Measurements from ENCODE around the gene RCSD1.

The RCSD1 gene, protein sequence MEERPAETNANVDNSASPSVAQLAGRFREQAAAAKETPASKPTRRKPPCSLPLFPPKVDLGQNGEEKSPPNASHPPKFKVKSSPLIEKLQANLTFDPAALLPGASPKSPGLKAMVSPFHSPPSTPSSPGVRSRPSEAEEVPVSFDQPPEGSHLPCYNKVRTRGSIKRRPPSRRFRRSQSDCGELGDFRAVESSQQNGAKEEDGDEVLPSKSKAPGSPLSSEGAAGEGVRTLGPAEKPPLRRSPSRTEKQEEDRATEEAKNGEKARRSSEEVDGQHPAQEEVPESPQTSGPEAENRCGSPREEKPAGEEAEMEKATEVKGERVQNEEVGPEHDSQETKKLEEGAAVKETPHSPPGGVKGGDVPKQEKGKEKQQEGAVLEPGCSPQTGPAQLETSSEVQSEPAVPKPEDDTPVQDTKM

DNA sequence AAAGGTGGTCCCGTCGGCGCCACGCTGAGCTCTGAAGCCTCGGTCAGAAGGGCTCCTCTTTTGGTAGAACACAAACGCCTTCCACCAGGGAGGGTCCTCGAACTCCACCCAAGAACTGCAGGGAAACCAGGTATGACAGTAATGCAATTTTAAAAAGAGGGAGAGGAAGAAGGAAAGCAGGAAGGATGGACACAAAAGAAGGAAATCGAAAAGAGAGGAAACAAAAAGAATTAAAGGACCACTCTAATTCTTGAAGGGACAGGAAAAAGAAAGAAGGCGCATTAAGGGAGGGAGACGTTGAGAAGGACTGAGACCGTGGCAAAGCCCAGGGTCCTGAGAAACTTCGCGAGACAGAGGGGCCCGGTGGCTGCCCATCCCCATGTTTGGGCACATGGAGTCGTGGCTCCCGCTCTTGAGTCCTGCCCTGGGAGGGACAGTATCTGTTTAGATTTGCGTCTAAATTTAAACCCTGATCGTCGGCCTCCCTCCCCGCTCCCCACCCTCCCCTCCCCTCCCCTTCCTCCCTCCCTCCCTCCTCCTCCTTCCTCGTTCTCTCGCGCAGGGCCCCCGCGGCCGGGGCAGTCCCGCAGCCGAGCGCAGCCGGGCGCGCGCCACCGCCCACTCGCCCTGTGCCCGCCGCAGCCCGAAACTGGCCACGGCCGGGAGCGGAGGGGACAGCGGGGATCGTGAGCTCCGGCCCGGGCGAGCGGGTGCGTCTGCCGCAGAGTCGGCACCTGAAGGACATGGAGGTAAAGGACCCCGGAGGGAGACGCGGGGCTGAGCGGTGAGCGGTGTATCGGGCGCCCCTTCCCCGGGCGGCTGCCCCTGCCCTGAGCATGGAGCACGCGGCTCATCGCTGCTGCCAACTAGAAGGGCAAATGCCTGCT is at the start of gene RCSD1:
Gene RCSD1 (plus strand): TSS at position 552 of the 887 bp plus-strand sequence. CDS start 192 bp downstream, at position 744.
- H3K4me1 ChIP-seq (ENCODE audit: control insufficient read depth, insufficient read depth, low read length): peaks cover 18% of the 10 kb centered on the region
- peak within 1 kb of the TSS; percentile 18 for H3K4me3 ChIP-seq (ENCODE audit: low read length)
- H3K36me3 ChIP-seq (ENCODE audit: control insufficient read depth, insufficient read depth, low read length): no peaks in the 10 kb centered on the region
- peak within 1 kb of the TSS; percentile 71 for H3K9ac ChIP-seq (ENCODE audit: low read length)
- peaks cover 32% of the 10 kb centered on the region for H3K27me3 ChIP-seq (ENCODE audit: control insufficient read depth, insufficient read depth, low read length)
- no peaks in the 10 kb centered on the region for H3K9me3 ChIP-seq (ENCODE audit: control insufficient read depth, low read length)

DNA sequence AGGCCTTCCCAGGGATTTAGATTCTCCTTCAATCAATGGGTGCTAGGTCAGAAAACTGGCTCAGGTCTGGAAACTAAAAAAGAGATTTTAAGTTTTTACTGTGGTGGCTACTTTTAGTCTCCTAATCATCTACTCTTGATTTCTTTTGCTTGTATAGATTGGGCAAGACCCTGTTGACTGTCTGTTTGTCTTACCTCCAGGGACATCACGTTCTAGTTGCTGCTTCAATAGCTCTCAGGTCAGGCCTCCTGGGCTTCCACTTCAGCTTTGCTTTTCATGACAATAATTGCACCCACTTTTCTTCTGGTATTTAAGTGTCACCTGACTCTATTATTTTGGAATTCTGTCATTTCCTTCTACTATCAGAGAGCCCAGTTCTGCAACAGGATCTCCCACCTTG is 48.0 kb upstream of the RCSD1 start:
- Histone ChIP-seq H3K4me3 (ENCODE audit: low read length) (no peak overlapping the region), H3K9ac (ENCODE audit: low read length) (no peak overlapping the region), H3K4me1 (ENCODE audit: control insufficient read depth, insufficient read depth, low read length) (no peaks in the 10 kb centered on the region), H3K27me3 (ENCODE audit: control insufficient read depth, insufficient read depth, low read length) (no peaks in the 10 kb centered on the region), H3K9me3 (ENCODE audit: control insufficient read depth, low read length) (no peaks in the 10 kb centered on the region), H3K36me3 (ENCODE audit: control insufficient read depth, insufficient read depth, low read length) (no peaks in the 10 kb centered on the region)

GRCh38 chr1:167582722-167583121 is 47.3 kb upstream of the RCSD1 start:
- Histone ChIP-seq H3K27me3 (ENCODE audit: control insufficient read depth, insufficient read depth, low read length) (no peaks in the 10 kb centered on the region), H3K4me1 (ENCODE audit: control insufficient read depth, insufficient read depth, low read length) (no peaks in the 10 kb centered on the region), H3K4me3 (ENCODE audit: low read length) (no peak overlapping the region), H3K36me3 (ENCODE audit: control insufficient read depth, insufficient read depth, low read length) (no peaks in the 10 kb centered on the region), H3K9ac (ENCODE audit: low read length) (no peak overlapping the region), H3K9me3 (ENCODE audit: control insufficient read depth, low read length) (no peaks in the 10 kb centered on the region)

DNA sequence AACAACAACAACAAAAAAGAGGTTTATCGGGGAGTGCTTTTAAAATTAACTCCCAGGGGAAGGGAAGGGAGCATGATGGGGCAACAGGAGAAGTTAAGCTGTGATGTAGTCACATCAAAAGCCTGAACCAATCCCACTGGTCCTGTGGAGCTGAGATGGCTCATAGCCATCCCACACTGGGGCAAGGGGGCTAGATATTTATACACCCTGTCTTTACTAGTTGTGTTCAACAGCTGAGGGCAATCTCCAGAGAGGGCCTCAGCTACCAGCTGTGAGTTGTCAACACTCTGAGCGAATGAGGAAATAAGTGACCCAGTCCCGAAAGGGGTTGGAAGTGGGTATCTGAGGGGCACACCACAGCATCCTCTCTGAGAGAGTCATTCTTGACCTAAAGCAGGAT is 45.5 kb upstream of the RCSD1 start:
- Histone ChIP-seq H3K4me1 (ENCODE audit: control insufficient read depth, insufficient read depth, low read length) (no peaks in the 10 kb centered on the region), H3K36me3 (ENCODE audit: control insufficient read depth, insufficient read depth, low read length) (no peaks in the 10 kb centered on the region), H3K9ac (ENCODE audit: low read length) (no peak overlapping the region), H3K27me3 (ENCODE audit: control insufficient read depth, insufficient read depth, low read length) (no peaks in the 10 kb centered on the region), H3K4me3 (ENCODE audit: low read length) (no peak overlapping the region), H3K9me3 (ENCODE audit: control insufficient read depth, low read length) (no peaks in the 10 kb centered on the region)

DNA sequence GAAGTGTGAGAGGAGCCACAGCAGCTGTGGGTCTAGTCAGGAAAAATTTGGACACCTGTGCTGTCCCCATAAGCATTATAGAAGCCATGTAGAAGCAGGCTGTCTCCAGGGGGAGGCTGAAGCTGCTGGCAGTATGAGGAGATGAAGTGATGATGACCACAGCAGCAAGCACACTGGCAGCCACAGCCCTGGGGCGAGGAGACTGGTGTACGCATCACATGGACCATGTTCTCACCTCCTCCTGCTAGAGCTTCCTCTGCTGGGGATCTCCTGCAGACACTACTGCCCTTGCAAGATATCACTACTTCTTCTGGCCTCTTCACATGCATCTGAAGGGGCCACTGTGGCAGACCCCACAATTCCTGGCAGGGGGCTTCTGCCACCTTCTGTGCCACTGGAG is 42.7 kb upstream of the RCSD1 start:
- H3K4me1 ChIP-seq (ENCODE audit: control insufficient read depth, insufficient read depth, low read length): no peaks in the 10 kb centered on the region

DNA sequence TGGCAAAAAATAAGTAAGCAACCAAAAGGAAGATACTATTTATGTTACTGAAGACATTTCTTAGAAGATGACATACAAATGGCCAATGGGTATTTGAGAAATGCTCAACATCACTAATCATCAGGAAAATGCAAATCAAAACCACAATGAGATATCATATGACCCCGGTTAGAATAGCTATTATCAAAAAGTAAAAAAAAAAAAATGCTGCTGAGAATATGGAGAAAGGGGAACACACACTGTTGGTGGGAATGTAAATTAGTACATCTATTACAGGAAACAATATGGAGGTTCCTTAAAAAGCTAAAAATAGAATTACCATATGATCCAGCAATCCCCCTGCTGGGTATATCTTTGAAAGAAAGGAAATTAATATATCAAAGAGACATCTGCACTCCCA is 42.2 kb upstream of the RCSD1 start:
- Histone ChIP-seq H3K9me3 (ENCODE audit: control insufficient read depth, low read length) (no peaks in the 10 kb centered on the region), H3K9ac (ENCODE audit: low read length) (no peak overlapping the region), H3K4me1 (ENCODE audit: control insufficient read depth, insufficient read depth, low read length) (no peaks in the 10 kb centered on the region), H3K36me3 (ENCODE audit: control insufficient read depth, insufficient read depth, low read length) (no peaks in the 10 kb centered on the region), H3K4me3 (ENCODE audit: low read length) (no peak overlapping the region), H3K27me3 (ENCODE audit: control insufficient read depth, insufficient read depth, low read length) (no peaks in the 10 kb centered on the region)

More for the DNA sequence above, 42.7 kb upstream of the RCSD1 start:
- no peak overlapping the region for H3K4me3 ChIP-seq (ENCODE audit: low read length)
- no peak overlapping the region for H3K9ac ChIP-seq (ENCODE audit: low read length)
- no peaks in the 10 kb centered on the region for H3K36me3 ChIP-seq (ENCODE audit: control insufficient read depth, insufficient read depth, low read length)
- H3K9me3 ChIP-seq (ENCODE audit: control insufficient read depth, low read length): no peaks in the 10 kb centered on the region
- H3K27me3 ChIP-seq (ENCODE audit: control insufficient read depth, insufficient read depth, low read length): no peaks in the 10 kb centered on the region

- no peaks in the 10 kb centered on the region for H3K9me3 ChIP-seq (ENCODE audit: control insufficient read depth, low read length)
- no peaks in the 10 kb centered on the region for H3K4me1 ChIP-seq (ENCODE audit: control insufficient read depth, insufficient read depth, low read length)
Observed at GRCh38 chr1:167588361-167588760, 41.7 kb upstream of the RCSD1 start.

DNA sequence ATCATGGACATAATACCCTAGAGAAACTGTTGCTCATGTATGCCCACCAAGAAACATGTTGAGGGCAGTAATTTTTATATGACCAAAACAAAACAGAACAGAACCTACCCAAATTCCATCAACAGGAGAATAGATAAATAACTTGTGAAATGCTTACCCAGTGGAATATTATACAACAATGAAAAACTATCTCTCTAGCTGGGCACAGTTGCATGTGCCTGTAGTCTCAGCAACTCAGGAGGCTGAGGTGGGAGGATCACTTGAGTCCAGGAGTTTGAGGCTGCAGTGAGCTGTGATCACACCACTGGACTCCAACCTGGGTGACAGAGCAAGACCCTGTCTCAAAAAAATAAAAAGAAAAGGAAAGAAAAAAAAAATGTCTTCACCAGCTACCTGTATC is 37.6 kb upstream of the RCSD1 start:
- Histone ChIP-seq H3K4me1 (ENCODE audit: control insufficient read depth, insufficient read depth, low read length) (no peaks in the 10 kb centered on the region), H3K36me3 (ENCODE audit: control insufficient read depth, insufficient read depth, low read length) (no peaks in the 10 kb centered on the region), H3K4me3 (ENCODE audit: low read length) (no peak overlapping the region), H3K9ac (ENCODE audit: low read length) (no peak overlapping the region), H3K27me3 (ENCODE audit: control insufficient read depth, insufficient read depth, low read length) (no peaks in the 10 kb centered on the region), H3K9me3 (ENCODE audit: control insufficient read depth, low read length) (no peaks in the 10 kb centered on the region)

More at GRCh38 chr1:167588361-167588760, 41.7 kb upstream of the RCSD1 start:
- no peak overlapping the region for H3K4me3 ChIP-seq (ENCODE audit: low read length)
- H3K36me3 ChIP-seq (ENCODE audit: control insufficient read depth, insufficient read depth, low read length): no peaks in the 10 kb centered on the region
- no peaks in the 10 kb centered on the region for H3K27me3 ChIP-seq (ENCODE audit: control insufficient read depth, insufficient read depth, low read length)
- no peak overlapping the region for H3K9ac ChIP-seq (ENCODE audit: low read length)

DNA sequence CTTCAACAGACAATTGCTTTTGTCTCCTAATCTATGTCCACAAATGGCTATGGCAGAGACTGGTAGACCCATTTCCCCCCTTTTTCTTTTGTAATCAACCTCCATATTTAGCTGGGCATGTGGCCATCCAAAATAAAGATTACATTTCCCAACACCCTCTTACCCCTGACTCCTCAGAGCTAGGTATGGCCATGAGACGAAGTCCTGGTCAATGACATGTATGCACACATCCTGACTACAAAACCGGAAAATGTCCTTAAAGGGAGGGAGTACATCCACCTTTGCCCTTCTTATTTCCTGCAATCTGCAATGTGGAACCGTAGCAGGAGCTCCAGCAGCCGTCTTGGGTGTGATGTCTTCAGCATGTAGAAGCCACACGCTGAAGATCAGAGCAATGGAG is 36.2 kb upstream of the RCSD1 start:
- Histone ChIP-seq H3K4me1 (ENCODE audit: control insufficient read depth, insufficient read depth, low read length) (no peaks in the 10 kb centered on the region), H3K9me3 (ENCODE audit: control insufficient read depth, low read length) (no peaks in the 10 kb centered on the region), H3K4me3 (ENCODE audit: low read length) (no peak overlapping the region), H3K27me3 (ENCODE audit: control insufficient read depth, insufficient read depth, low read length) (no peaks in the 10 kb centered on the region), H3K9ac (ENCODE audit: low read length) (no peak overlapping the region), H3K36me3 (ENCODE audit: control insufficient read depth, insufficient read depth, low read length) (no peaks in the 10 kb centered on the region)

DNA sequence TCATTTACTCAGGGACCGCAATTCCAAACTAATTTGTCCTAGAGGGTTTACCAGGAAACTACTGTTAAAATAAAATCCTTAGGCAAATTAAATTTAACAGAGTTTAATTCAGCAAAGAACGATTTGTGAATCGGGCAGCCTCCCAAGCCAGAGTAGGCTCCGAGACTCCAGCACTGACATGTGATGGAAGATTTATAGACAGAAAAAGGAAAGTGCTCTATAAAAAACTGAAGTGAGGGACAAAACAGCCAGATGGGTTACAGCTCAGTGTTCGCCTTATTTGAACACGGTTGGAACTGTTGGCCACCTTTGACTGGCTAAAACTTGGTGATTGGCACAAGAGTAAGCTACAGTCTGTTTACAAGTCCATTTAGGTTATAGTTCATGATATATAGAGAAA is 35.2 kb upstream of the RCSD1 start:
- no peaks in the 10 kb centered on the region for H3K36me3 ChIP-seq (ENCODE audit: control insufficient read depth, insufficient read depth, low read length)

GRCh38 chr1:167599957-167600581 is 30.0 kb upstream of the RCSD1 start:
- no peak overlapping the region for H3K9ac ChIP-seq (ENCODE audit: low read length)

More for the DNA sequence above, 35.2 kb upstream of the RCSD1 start:
- H3K9ac ChIP-seq (ENCODE audit: low read length): no peak overlapping the region
- no peaks in the 10 kb centered on the region for H3K27me3 ChIP-seq (ENCODE audit: control insufficient read depth, insufficient read depth, low read length)
- no peaks in the 10 kb centered on the region for H3K4me1 ChIP-seq (ENCODE audit: control insufficient read depth, insufficient read depth, low read length)
- H3K9me3 ChIP-seq (ENCODE audit: control insufficient read depth, low read length): no peaks in the 10 kb centered on the region
- no peak overlapping the region for H3K4me3 ChIP-seq (ENCODE audit: low read length)

More at GRCh38 chr1:167599957-167600581, 30.0 kb upstream of the RCSD1 start:
- H3K4me3 ChIP-seq (ENCODE audit: low read length): no peak overlapping the region
- H3K27me3 ChIP-seq (ENCODE audit: control insufficient read depth, insufficient read depth, low read length): no peaks in the 10 kb centered on the region
- H3K4me1 ChIP-seq (ENCODE audit: control insufficient read depth, insufficient read depth, low read length): peaks cover 8% of the 10 kb centered on the region
- H3K36me3 ChIP-seq (ENCODE audit: control insufficient read depth, insufficient read depth, low read length): no peaks in the 10 kb centered on the region
- H3K9me3 ChIP-seq (ENCODE audit: control insufficient read depth, low read length): no peaks in the 10 kb centered on the region

Data from mucosa of stomach (tissue), 1 donor.